Endodermal cell (in vitro differentiated cells): ENCODE data around the gene SLC7A7. TPM values are rescaled to one million over a fixed set of nuclear protein-coding genes. Genes with fewer than 3 reads are reported as not detected.
"Not testable (repeated sequence)": the region's sequence is repeated elsewhere in the genome, so short reads cannot be mapped to it uniquely, and the experiment has no call there.

ENCODE experiments used
- DNase-seq: peaks from one replicate; pipeline ENCODE4 v3.0.0-alpha.2; 2017
- H3K27ac ChIP-seq: 2 replicates; pipeline ENCODE4 v1.5.1; 2013; ENCODE audit warnings: mild to moderate bottlenecking, low read depth, low read length, moderate library complexity
- H3K27me3 ChIP-seq: 2 replicates; pipeline ENCODE4 v1.6.1; 2013; ENCODE audit warnings: mild to moderate bottlenecking, low read length, moderate library complexity; ENCODE audit not compliant: insufficient read depth, control insufficient read depth, poor library complexity, severe bottlenecking
- H3K36me3 ChIP-seq: 2 replicates; pipeline ENCODE4 v1.7.0; 2013; ENCODE audit warnings: mild to moderate bottlenecking, low read length, moderate library complexity; ENCODE audit not compliant: control insufficient read depth, insufficient read depth
- H3K4me1 ChIP-seq: one replicate; pipeline ENCODE4 v1.7.0; 2013; ENCODE audit warnings: low read length; ENCODE audit not compliant: control insufficient read depth, insufficient read depth
- H3K4me3 ChIP-seq: 2 replicates; pipeline ENCODE4 v1.5.1; 2013; ENCODE audit warnings: mild to moderate bottlenecking, low read length, moderate library complexity
- H3K9ac ChIP-seq: 2 replicates; pipeline ENCODE4 v1.6.1; 2013; ENCODE audit warnings: mild to moderate bottlenecking, low read length, moderate library complexity; ENCODE audit not compliant: poor library complexity, severe bottlenecking; ENCODE audit errors: extremely low read depth
- H3K9me3 ChIP-seq: 2 replicates; pipeline ENCODE4 v1.6.1; 2013; ENCODE audit warnings: mild to moderate bottlenecking, low read length, moderate library complexity; ENCODE audit not compliant: control insufficient read depth
- H3K27ac Mint-ChIP-seq: 2 replicates; pipeline ENCODE4 v1.8.0; 2020; ENCODE audit warnings: mixed read lengths
- H3K27me3 Mint-ChIP-seq: 2 replicates; pipeline ENCODE4 v1.8.0; 2021; ENCODE audit warnings: mild to moderate bottlenecking, mixed read lengths; ENCODE audit not compliant: insufficient read depth
- H3K36me3 Mint-ChIP-seq: 2 replicates; pipeline ENCODE4 v1.8.0; 2020; ENCODE audit warnings: low read depth, mixed read lengths
- H3K4me1 Mint-ChIP-seq: 2 replicates; pipeline ENCODE4 v1.8.0; 2020; ENCODE audit warnings: mixed read lengths
- H3K4me3 Mint-ChIP-seq: 2 replicates; pipeline ENCODE4 v1.8.0; 2020; ENCODE audit warnings: mild to moderate bottlenecking, moderate library complexity, mixed read lengths
- H3K9me3 Mint-ChIP-seq: 2 replicates; pipeline ENCODE4 v1.8.0; 2020; ENCODE audit warnings: mild to moderate bottlenecking, mixed read lengths
- CTCF ChIP-seq: fragments of 200-600 bp; sonication (generic); conservative IDR thresholded peaks from 2 replicates; pipeline ENCODE4 v1.5.0; 2021; ENCODE audit warnings: antibody characterized with exemption, mild to moderate bottlenecking
- WGBS, 2 experiments: methylation state at CpG; one replicate each; pipeline versions ENCODE4 v1.1.5 to v1.1.7; 2013; ENCODE audit warnings: missing lambda C conversion rate in 2 of 2, mixed read lengths in 1 of 2; ENCODE audit not compliant: insufficient coverage in 1 of 2, insufficient read length in 1 of 2; 5-methylcytosine and 5-hydroxymethylcytosine counted together
- long read RNA-seq, 4 experiments: library from polyadenylated mRNA in 2 of 4; library from RNA in 1 of 4; library from capped mRNA in 1 of 4; stranded (forward) in 3 of 4; unstranded in 1 of 4; transcript quantifications; one replicate each; pipeline ENCODE4 v2.0.0, GENCODE V29; 2020 to 2021; ENCODE audit warnings: inconsistent platforms in 1 of 4
- polyA plus RNA-seq, 2 experiments: library from polyadenylated mRNA; stranded (reverse); fragments of 50-300 nt; gene quantifications; one replicate each; pipeline ENCODE4 v1.2.3, GENCODE V29; 2013
- total RNA-seq, 2 donors: library from RNA; stranded (reverse); fragmentation: NEBNext Ultra II Directional in 1 of 2; extraction: Animal tissue kit (Norgen Biotek cat#: 25700) in 1 of 2; gene quantifications; 2 replicates in 1 of 2; 3 replicates in 1 of 2; pipeline ENCODE4 v1.2.1, GENCODE V29; 2021

SLC7A7 gene
- total RNA-seq = 10 to 100 TPM; 16.7 to 17.0 TPM
- polyA plus RNA-seq (2013, experiment 1 of 2) = 8.4 TPM
- 7.2 TPM for polyA plus RNA-seq (2013, experiment 2 of 2)
- long read RNA-seq, experiment 1, partial matches to known transcripts = 0 of 6 reads
- long read RNA-seq, experiment 1, other reads (novel, unspliced or antisense) = 3 of 6 reads
- long read RNA-seq, experiment 2, transcript SLC7A7-204 (10 exons, 2,447 nt) = major isoform, 11 of 15 reads
- long read RNA-seq, experiment 2, partial matches to known transcripts = 1 of 15 reads
- long read RNA-seq, experiment 2, other reads (novel, unspliced or antisense) = 2 of 15 reads
- long read RNA-seq, experiment 3, transcript SLC7A7-204 (10 exons, 2,447 nt) = major isoform, 37 of 53 reads
- long read RNA-seq, experiment 3, partial matches to known transcripts = 10 of 53 reads
- long read RNA-seq, experiment 3, other reads (novel, unspliced or antisense) = 5 of 53 reads
- long read RNA-seq, experiment 4, transcript SLC7A7-204 (10 exons, 2,447 nt) = major isoform, 18 of 25 reads
- long read RNA-seq, experiment 4, partial matches to known transcripts = 5 of 25 reads
- long read RNA-seq, experiment 4, other reads (novel, unspliced or antisense) = 0 of 25 reads

GRCh38 chr14:22814941-22815713 lies at the start of gene SLC7A7:
Gene SLC7A7, minus strand, starts transcription at chr14:22815435. Its CDS starts 2,037 bp downstream, at chr14:22813398.
- Mint-ChIP-seq H3K9me3 (no peaks in the 10 kb centered on the region), H3K27ac (peak within 1 kb of the TSS; percentile 76), H3K4me1 (peaks cover 39% of the 10 kb centered on the region), H3K27me3 (no peaks in the 10 kb centered on the region), H3K36me3 (no peaks in the 10 kb centered on the region), H3K4me3 (peak within 1 kb of the TSS; percentile 24)
- peaks cover 8% of the 10 kb centered on the region for H3K4me1 ChIP-seq
- peak; percentile 70 for DNase-seq
- peak within 1 kb of the TSS; percentile 73 for H3K4me3 ChIP-seq
- 71 to 73% methylated on average over 8 to 10 of the region's 10 CpGs for WGBS, 2 experiments
- H3K27ac ChIP-seq = no peak within 1 kb of the TSS
- H3K9ac ChIP-seq = no peak within 1 kb of the TSS
- TF ChIP-seq CTCF = no peak
- H3K9me3 ChIP-seq = no peaks in the 10 kb centered on the region
- no peaks in the 10 kb centered on the region for H3K27me3 ChIP-seq
- no peaks in the 10 kb centered on the region for H3K36me3 ChIP-seq

DNA sequence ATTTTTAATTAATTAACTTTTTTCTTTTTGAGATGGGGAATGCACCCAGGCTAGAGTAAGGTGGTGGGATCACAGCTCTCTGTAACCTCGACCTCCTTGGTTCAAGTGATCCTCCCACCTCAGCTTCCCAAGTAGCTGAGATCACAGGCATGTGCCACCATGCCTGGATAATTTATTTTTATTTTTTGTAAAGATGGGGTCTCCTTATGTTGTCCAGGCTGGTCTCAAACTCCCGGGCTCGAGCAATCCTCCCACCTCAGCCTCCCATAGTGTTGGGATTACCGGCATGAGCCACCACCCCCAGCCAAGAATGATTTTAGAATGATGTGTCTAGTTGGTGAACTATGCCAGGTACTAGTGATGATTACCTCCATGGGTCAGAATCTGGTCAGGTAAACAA lies 49.7 kb upstream of the SLC7A7 start:
- Histone ChIP-seq H3K9me3 (no peaks in the 10 kb centered on the region), H3K9ac (no peak overlapping the region), H3K4me3 (no peak overlapping the region), H3K4me1 (no peaks in the 10 kb centered on the region), H3K27me3 (no peaks in the 10 kb centered on the region), H3K36me3 (no peaks in the 10 kb centered on the region), H3K27ac (no peak overlapping the region)
- TF ChIP-seq CTCF = no peak
- Mint-ChIP-seq H3K4me1 (peaks cover 2% of the 10 kb centered on the region), H3K9me3 (no peaks in the 10 kb centered on the region), H3K27ac (peak overlapping the region; percentile 27), H3K36me3 (no peaks in the 10 kb centered on the region), H3K27me3 (no peaks in the 10 kb centered on the region), H3K4me3 (no peak overlapping the region)
- 92 to 94% methylated on average over 4 of the region's 4 CpGs for WGBS, 2 experiments
- DNase-seq = no peak

DNA sequence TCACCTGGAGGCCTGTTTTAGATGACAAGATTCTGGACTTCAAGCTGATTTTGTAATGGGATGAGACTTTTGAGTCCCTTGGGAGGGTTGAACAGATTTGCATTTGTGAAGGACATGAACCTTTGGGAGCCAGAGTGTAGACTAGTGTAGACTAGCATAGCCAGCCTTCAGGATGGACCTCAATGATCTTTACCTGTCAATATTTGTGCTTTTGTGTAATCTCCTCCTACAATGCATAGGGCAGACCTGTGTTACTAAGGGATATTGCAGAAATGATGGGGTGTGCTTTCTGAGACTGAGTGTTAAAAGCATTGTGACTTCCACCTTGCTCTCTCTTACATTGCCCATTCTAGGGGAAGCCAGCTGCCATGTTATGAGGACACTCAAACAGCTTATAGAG lies 46.4 kb upstream of the SLC7A7 start:
- Mint-ChIP-seq H3K4me1 (peaks cover 2% of the 10 kb centered on the region), H3K27ac (no peak overlapping the region), H3K27me3 (no peaks in the 10 kb centered on the region), H3K4me3 (no peak overlapping the region), H3K36me3 (no peaks in the 10 kb centered on the region), H3K9me3 (peaks cover 3% of the 10 kb centered on the region)
- no peak overlapping the region for H3K27ac ChIP-seq
- no peak overlapping the region for H3K4me3 ChIP-seq
- TF ChIP-seq CTCF = no peak
- H3K36me3 ChIP-seq = no peaks in the 10 kb centered on the region
- no peak for DNase-seq
- H3K4me1 ChIP-seq = no peaks in the 10 kb centered on the region
- peaks cover 9% of the 10 kb centered on the region for H3K9me3 ChIP-seq
- H3K9ac ChIP-seq = no peak overlapping the region
- no peaks in the 10 kb centered on the region for H3K27me3 ChIP-seq

DNA sequence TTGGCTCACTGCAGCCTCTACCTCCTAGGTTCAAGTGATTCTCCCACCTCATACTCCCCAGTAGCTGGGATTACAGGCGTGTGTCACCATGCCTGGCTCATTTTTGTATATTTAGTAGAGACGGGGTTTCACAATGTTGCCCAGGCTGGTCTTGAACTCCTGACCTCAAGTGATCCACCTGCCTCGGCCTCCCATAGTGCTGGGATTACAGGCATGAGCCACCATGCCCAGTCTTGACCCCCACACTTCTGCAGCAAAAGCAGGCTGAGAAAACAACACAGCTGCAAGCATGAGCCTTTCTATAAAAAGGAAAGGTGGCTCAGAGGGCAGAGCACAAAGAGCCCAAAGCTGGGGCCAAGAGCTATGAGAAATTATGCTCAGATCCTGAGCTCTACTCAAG lies 45.1 kb upstream of the SLC7A7 start:
- H3K27ac Mint-ChIP-seq, H3K9ac ChIP-seq, H3K36me3 ChIP-seq, H3K36me3 Mint-ChIP-seq, DNase-seq, H3K27me3 Mint-ChIP-seq, H3K4me3 Mint-ChIP-seq, H3K27me3 ChIP-seq, H3K4me1 Mint-ChIP-seq, H3K27ac ChIP-seq, H3K9me3 ChIP-seq, H3K4me1 ChIP-seq, H3K4me3 ChIP-seq, H3K9me3 Mint-ChIP-seq: not testable (repeated sequence)
- 91 to 98% methylated on average over 3 of the region's 3 CpGs for WGBS, 2 experiments
